C4-2B (cell line): ENCODE measurements around the gene PPM1L.

Experiments used
- H3K27ac ChIP-seq: fragments of 450-650 bp; 2 replicates; pipeline ENCODE4 v1.5.1; 2017
- ZFX ChIP-seq: fragments of 450-650 bp; IDR thresholded peaks from 2 replicates; pipeline ENCODE4 v1.6.1; 2017
- TF ChIP-seq, protein P1 (sequence below): fragments of 450-650 bp; conservative IDR thresholded peaks from 2 replicates; pipeline ENCODE4 v1.5.1; 2017; ENCODE audit warnings: mild to moderate bottlenecking

Gene PPM1L

DNA sequence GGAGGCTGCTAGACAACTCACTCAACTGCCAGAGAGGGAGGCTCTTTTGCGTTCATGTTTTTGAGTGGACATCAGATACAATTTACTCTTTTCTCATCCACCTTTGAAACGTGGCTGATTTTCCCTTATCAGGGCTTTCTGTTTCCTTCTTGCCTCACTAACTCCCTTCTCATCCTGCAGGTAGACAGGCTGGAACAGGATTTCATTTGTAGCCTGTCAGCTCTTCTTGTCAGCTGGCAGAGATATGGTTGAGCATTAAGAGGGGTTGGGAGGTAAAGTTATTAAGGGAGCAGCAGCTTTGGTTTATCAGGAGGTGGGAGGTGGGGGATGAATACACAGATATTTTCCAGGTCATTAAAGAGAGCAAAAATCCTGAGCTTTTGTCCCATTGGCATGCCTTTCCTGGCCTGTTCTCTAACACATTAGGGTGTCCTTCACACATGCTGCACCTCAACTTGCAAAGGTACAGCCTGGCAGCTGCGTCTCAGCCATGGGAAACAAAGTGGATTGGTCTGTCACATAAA is 73.5 kb downstream of the PPM1L start:
- H3K27ac ChIP-seq, result no peak overlapping the region; the same call in 1 of the 2 replicates
- TF ChIP-seq ZFX, result no peak
- TF ChIP-seq, protein P1, sequence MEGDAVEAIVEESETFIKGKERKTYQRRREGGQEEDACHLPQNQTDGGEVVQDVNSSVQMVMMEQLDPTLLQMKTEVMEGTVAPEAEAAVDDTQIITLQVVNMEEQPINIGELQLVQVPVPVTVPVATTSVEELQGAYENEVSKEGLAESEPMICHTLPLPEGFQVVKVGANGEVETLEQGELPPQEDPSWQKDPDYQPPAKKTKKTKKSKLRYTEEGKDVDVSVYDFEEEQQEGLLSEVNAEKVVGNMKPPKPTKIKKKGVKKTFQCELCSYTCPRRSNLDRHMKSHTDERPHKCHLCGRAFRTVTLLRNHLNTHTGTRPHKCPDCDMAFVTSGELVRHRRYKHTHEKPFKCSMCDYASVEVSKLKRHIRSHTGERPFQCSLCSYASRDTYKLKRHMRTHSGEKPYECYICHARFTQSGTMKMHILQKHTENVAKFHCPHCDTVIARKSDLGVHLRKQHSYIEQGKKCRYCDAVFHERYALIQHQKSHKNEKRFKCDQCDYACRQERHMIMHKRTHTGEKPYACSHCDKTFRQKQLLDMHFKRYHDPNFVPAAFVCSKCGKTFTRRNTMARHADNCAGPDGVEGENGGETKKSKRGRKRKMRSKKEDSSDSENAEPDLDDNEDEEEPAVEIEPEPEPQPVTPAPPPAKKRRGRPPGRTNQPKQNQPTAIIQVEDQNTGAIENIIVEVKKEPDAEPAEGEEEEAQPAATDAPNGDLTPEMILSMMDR, result no peak

DNA sequence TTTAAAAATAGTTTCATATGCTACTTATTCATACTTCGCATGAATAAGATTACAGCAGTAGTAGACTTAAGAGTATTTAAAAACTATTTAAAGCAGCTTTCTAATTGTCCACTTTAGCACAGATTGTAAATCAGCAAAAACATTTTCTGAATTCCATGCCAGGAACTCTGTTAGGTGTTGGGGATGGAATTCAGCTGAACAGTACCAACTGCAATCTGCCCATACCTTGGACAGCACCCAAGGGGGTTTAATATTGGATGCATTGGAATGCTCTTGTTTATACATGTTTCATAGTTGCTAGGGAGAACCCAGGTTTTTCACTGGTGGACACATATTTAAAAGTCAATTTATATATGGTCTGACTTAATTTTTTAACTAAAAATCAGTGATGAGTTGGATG is 74.8 kb downstream of the PPM1L start:
- H3K27ac ChIP-seq, result no peak overlapping the region
- no peak for TF ChIP-seq ZFX
- TF ChIP-seq, protein P1, result no peak

- TF ChIP-seq ZFX, result no peak
- TF ChIP-seq, protein P1, result no peak
- no peak overlapping the region for H3K27ac ChIP-seq
These were observed 75.4 kb downstream of the PPM1L start for GRCh38 chr3:160831401-160831800.

- H3K27ac ChIP-seq, result no peak overlapping the region
- TF ChIP-seq, protein P1, result no peak
- no peak for TF ChIP-seq ZFX
These were observed 81.5 kb downstream of the PPM1L start for GRCh38 chr3:160837394-160837980.

GRCh38 chr3:160840590-160840989 is 84.6 kb downstream of the PPM1L start:
- no peak for TF ChIP-seq ZFX
- TF ChIP-seq, protein P1, result no peak

GRCh38 chr3:160841455-160841854 is 85.4 kb downstream of the PPM1L start:
- H3K27ac ChIP-seq, result no peak overlapping the region
- TF ChIP-seq ZFX, result no peak
- TF ChIP-seq, protein P1, result no peak

More at GRCh38 chr3:160840590-160840989, 84.6 kb downstream of the PPM1L start:
- H3K27ac ChIP-seq, result no peak overlapping the region

DNA sequence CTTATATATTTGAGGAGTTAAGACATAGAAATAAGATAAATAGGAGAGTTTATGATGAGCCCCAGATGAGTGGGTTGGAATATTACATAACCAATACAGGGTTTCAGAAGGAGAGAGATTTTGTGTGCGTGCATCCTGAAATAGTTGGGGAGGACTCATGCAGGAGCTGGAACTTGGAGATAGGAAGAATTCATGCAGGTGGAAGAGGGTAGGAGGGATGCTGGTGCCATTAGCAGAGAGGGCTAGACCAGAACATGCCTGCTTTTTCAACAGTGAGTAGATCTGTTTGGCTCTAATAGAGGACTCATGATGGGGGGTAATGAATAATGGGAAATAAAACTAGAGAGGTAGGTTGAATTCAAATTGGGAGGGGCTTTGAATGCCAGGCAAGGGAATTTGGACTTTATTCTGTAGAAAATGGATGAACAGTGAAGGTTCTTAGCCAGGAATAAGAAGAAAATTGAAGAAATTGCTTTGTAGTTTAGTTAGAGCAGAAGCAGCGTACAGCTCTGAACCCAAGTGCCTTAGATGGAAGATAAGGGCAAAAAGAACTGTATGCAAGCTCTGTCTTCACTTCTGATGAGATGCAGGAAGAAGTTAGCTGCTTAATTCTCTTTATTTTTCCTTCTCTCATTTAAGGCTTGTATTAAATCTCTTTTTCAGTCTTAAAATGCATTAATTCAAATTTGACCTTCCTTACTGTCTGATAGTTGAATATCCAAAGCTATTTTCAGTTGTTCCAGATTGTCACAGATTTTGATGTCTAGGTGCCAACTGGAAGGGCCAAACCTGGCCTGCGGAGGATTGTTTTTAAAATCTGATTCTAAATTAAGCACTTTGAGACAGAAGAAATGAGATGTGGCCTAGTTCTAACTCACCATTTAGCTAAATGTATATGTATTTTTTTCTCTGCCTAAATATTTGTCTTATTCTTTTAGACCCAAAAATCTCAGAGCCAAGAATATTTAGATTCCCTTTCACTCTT is 86.3 kb downstream of the PPM1L start:
- TF ChIP-seq, protein P1, result no peak
- no peak for TF ChIP-seq ZFX
- H3K27ac ChIP-seq, result no peak overlapping the region
